Upper lobe of left lung (tissue), 4 donors: ENCODE measurements around the gene MYL6.
A peak's percentile ranks its signal among the peaks of the same experiment; 100 is the strongest.

Experiments used
- CTCF ChIP-seq, 6 experiments: fragments of 450-650 bp in 4 of 6; fragments of 200-600 bp in 2 of 6; sonication (generic) in 2 of 6; IDR thresholded peaks; one replicate each; pipeline ENCODE4 v1.5.1; 2016 to 2019; ENCODE audit warnings: antibody characterized with exemption in 6 of 6
- POLR2A ChIP-seq, 4 donors: fragments of 450-650 bp; IDR thresholded peaks; one replicate each; pipeline ENCODE4 v1.5.1; 2016 to 2017; ENCODE audit warnings: antibody characterized with exemption in 4 of 4, mild to moderate bottlenecking in 2 of 4
- POLR2AphosphoS5 ChIP-seq, 2 donors: sonication (generic); formaldehyde crosslinking; IDR thresholded peaks; one replicate each; pipeline ENCODE4 v1.5.1; 2017; ENCODE audit warnings: antibody characterized with exemption in 2 of 2

- TF ChIP-seq CTCF (IDR thresholded peaks at IDR 0.05) (peak; percentile 70 to 88 (median 80)), POLR2AphosphoS5 (IDR thresholded peaks at IDR 0.05) (peak in 1 of 2 donors; percentile 38), POLR2A (IDR thresholded peaks at IDR 0.05) (no peak)
These were observed 38.8 kb upstream of the MYL6 start for GRCh38 chr12:56119361-56119796.
